NCI-H2196 (cell line): ENCODE data around the gene TGFBR1.

Experiments used
- DNase-seq: peaks from one replicate; lab custom pipeline; 2025; ENCODE audit not compliant: unreplicated experiment; lab: John Stamatoyannopoulos, UW

TGFBR1 gene

GRCh38 chr9:99167119-99167518, 62.2 kb downstream of the TGFBR1 start:
- DNase-seq, result no peak

- no peak for DNase-seq
Observed at GRCh38 chr9:99167694-99168093, 62.8 kb downstream of the TGFBR1 start.

GRCh38 chr9:99169086-99169485, 64.2 kb downstream of the TGFBR1 start:
- DNase-seq, result no peak

- DNase-seq, result no peak
Observed at GRCh38 chr9:99169982-99170761, 65.3 kb downstream of the TGFBR1 start.

GRCh38 chr9:99171225-99172123, 66.6 kb downstream of the TGFBR1 start:
- DNase-seq, result no peak

- DNase-seq, result no peak
Observed at GRCh38 chr9:99172124-99173091, 67.5 kb downstream of the TGFBR1 start.

- DNase-seq, result no peak
Observed at GRCh38 chr9:99173570-99174504, 68.9 kb downstream of the TGFBR1 start.

GRCh38 chr9:99176527-99177013, 71.7 kb downstream of the TGFBR1 start:
- DNase-seq, result no peak

- no peak for DNase-seq
Observed at GRCh38 chr9:99177576-99178366, 72.9 kb downstream of the TGFBR1 start.

GRCh38 chr9:99178912-99179872, 74.3 kb downstream of the TGFBR1 start:
- DNase-seq, result no peak

GRCh38 chr9:99180199-99180598, 75.3 kb downstream of the TGFBR1 start:
- DNase-seq, result no peak

- DNase-seq, result no peak
Observed at GRCh38 chr9:99180662-99181061, 75.7 kb downstream of the TGFBR1 start.

GRCh38 chr9:99181206-99181605, 76.3 kb downstream of the TGFBR1 start:
- no peak for DNase-seq

GRCh38 chr9:99181621-99182020, 76.7 kb downstream of the TGFBR1 start:
- DNase-seq, result no peak

- DNase-seq, result no peak
Observed at GRCh38 chr9:99182356-99182755, 77.4 kb downstream of the TGFBR1 start.

- DNase-seq, result no peak
Observed at GRCh38 chr9:99183616-99184015, 78.7 kb downstream of the TGFBR1 start.

- DNase-seq, result no peak
Observed at GRCh38 chr9:99184110-99184474, 79.2 kb downstream of the TGFBR1 start.
